Natural killer cell treated with Interleukin-12 subunit alpha and Interleukin-12 subunit beta and Interleukin-15 and Interleukin-18, amount 100 ng/mL, for 72 hours (primary cell): ENCODE results near the gene MBNL2. TPM values are rescaled to one million over a fixed set of nuclear protein-coding genes. Genes with fewer than 3 reads are reported as not detected.

ENCODE experiments used
- ATAC-seq, 2 donors: fragments of 150-1000 bp; cut with Tn5 transposase in 1 of 2; sonication (Bioruptor Pico), chemical (Tn5 transposase) in 1 of 2; 2 replicates each; pipeline ENCODE4 v1.10.0; 2021
- DNase-seq: peaks from one replicate; pipeline ENCODE4 v3.0.0; 2022; ENCODE audit warnings: low spot score
- H3K27ac Mint-ChIP-seq, 2 donors: 1 replicate in 1 of 2; 2 replicates in 1 of 2; pipeline ENCODE4 v1.8.0; 2022; ENCODE audit warnings: mixed read lengths in 2 of 2, mild to moderate bottlenecking in 1 of 2, moderate library complexity in 1 of 2
- H3K27me3 Mint-ChIP-seq, 2 donors: 1 replicate in 1 of 2; 2 replicates in 1 of 2; pipeline ENCODE4 v1.8.0; 2022; ENCODE audit warnings: mixed read lengths in 2 of 2
- H3K36me3 Mint-ChIP-seq: one replicate; pipeline ENCODE4 v1.8.0; 2022; ENCODE audit warnings: mixed read lengths
- H3K4me1 Mint-ChIP-seq, 2 donors: 1 replicate in 1 of 2; 2 replicates in 1 of 2; pipeline ENCODE4 v1.8.0; 2022; ENCODE audit warnings: low read depth in 2 of 2, mixed read lengths in 2 of 2, mild to moderate bottlenecking in 1 of 2
- H3K4me3 Mint-ChIP-seq: one replicate; pipeline ENCODE4 v1.8.0; 2022; ENCODE audit warnings: mixed read lengths
- H3K9me3 Mint-ChIP-seq: 2 replicates; pipeline ENCODE4 v1.8.0; 2022; ENCODE audit warnings: mixed read lengths
- total RNA-seq, 2 donors: library from RNA; stranded (reverse); gene quantifications; one replicate each; pipeline ENCODE4 v1.2.3, GENCODE V29; 2022

Gene MBNL2
- total RNA-seq, 2 donors from 2014 or later = 13.0 to 15.6 TPM

DNA sequence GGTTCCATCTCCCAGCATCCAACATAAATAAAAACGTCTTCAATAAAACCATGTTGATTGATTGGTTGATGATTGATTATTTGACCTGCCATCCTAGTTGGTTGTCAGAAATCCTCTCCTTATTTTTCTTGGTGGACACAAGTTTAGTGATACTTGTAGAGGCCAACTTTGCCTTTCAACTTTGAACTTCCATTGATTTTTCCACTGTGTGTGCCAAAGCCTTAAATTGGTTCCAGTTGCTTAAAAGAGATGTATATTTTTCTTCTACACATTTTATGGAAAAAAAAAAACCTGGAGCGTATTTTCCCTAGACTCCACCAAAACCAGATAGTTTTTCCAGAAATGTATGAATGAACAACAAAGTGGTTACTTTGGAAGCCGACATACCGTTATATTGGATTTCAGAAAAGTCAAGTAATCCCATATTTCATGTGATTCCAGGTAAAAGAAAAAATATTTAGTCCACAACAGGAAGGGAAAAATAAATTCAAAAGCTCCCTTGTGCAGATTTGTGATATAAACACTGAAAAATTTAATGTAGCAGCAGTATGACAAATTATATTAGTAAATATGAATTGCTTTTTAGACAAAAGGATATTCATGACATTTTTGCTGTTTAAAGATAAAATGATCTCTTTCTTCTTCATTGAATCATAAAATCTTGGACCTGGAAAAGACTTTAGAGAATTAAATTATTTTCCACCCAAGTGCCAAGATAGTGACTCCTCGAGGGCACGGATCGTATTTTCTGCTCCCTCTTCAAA is 85.2 kb downstream of the MBNL2 start:
- Mint-ChIP-seq H3K27me3 (no peaks in the 10 kb centered on the region), H3K27ac (no peak overlapping the region), H3K9me3 (no peaks in the 10 kb centered on the region), H3K4me3 (no peak overlapping the region), H3K4me1 (peaks cover 7 to 19% of the 10 kb centered on the region in 2 donors), H3K36me3 (no peaks in the 10 kb centered on the region)
- DNase-seq (no peak), ATAC-seq (no peak)

GRCh38 chr13:97307882-97308624 is 85.9 kb downstream of the MBNL2 start:
- no peak overlapping the region for H3K4me3 Mint-ChIP-seq
- H3K9me3 Mint-ChIP-seq = no peaks in the 10 kb centered on the region
- H3K27me3 Mint-ChIP-seq = no peaks in the 10 kb centered on the region
- no peak for ATAC-seq
- H3K27ac Mint-ChIP-seq = peak overlapping the region in 1 of 2 donors; percentile 23
- H3K36me3 Mint-ChIP-seq = no peaks in the 10 kb centered on the region
- DNase-seq = no peak
- H3K4me1 Mint-ChIP-seq = peaks cover 7 to 19% of the 10 kb centered on the region in 2 donors

DNA sequence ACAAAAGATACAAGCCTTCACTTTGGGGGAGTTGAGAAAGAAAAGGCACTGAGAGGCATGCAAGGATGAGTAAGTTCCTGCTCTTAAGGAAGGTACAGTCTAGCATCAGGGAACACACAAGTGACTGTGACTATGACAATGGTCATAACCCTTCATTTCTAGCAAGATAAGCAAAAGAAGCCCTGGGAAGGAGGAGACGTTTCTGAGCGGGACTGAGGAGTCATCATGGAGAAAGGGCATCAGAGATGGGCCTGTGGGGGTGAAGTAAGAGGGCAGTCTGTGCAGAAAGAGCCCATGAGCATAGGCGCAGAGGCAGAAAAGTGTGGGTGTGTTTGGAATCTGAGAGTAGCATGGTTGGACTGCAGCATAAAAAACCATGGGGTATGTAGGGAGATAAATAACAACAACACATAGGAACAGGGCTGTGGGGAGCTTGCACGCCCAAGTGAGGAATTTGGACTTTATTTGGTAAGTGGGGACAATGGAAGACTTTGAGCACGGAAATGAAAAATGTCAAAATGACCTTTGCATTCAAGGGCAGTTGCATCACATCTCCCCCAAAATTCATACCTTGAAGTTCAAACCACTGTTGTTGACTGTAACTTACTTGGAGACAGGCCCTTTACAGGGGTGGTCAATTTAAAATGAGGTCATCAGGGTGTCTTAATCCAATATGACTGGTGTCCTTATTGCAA is 86.7 kb downstream of the MBNL2 start:
- H3K27me3 Mint-ChIP-seq = no peaks in the 10 kb centered on the region
- H3K4me1 Mint-ChIP-seq = peaks cover 7 to 20% of the 10 kb centered on the region in 2 donors
- peak overlapping the region in 1 of 2 donors; percentile 23 for H3K27ac Mint-ChIP-seq
- H3K9me3 Mint-ChIP-seq = no peaks in the 10 kb centered on the region
- H3K4me3 Mint-ChIP-seq = no peak overlapping the region
- ATAC-seq = no peak
- DNase-seq = no peak
- no peaks in the 10 kb centered on the region for H3K36me3 Mint-ChIP-seq

DNA sequence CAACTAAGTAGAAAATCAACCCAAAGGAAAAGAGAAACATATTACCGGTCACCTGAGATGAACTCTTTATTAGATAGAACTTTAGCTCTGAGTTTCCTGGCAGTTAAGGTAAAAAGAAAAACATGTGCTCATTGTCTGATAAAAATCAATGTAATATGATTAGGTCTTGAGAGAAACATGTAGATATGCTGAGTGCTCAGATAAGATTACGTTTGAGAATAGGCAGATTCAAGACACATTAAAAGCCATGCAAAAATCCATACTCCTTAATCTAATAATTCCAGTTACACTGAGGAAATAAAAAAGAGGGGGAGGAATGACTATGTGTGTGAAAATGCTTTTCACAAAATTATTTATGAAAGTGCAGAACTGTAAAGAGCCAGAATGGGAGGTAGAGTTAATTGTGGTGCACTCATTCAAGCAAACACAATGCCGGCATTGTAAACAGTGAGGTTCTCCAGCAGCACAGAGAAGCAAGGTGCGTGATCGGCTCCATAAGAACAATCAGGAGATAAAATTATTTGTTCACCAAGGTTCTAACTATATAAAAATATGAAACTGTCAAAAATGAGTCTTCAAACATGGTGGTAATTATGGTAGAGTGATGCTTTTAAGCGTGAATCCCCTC is 88.8 kb downstream of the MBNL2 start:
- Mint-ChIP-seq H3K27me3 (no peaks in the 10 kb centered on the region), H3K4me3 (no peak overlapping the region), H3K4me1 (peaks cover 21 to 31% of the 10 kb centered on the region in 2 donors), H3K36me3 (peaks cover 6% of the 10 kb centered on the region), H3K27ac (no peak overlapping the region), H3K9me3 (peaks cover 5% of the 10 kb centered on the region)
- no peak for DNase-seq
- no peak for ATAC-seq

- Mint-ChIP-seq H3K4me3 (no peak overlapping the region), H3K36me3 (peaks cover 6% of the 10 kb centered on the region), H3K27ac (no peak overlapping the region), H3K27me3 (no peaks in the 10 kb centered on the region), H3K9me3 (peaks cover 5% of the 10 kb centered on the region), H3K4me1 (peaks cover 25% of the 10 kb centered on the region in 2 donors)
- no peak for DNase-seq
- ATAC-seq = no peak
Observed at GRCh38 chr13:97311956-97312355, 89.8 kb downstream of the MBNL2 start.

GRCh38 chr13:97313551-97314260 is 91.6 kb downstream of the MBNL2 start:
- ATAC-seq = no peak

GRCh38 chr13:97316390-97316789 is 94.3 kb downstream of the MBNL2 start:
- Mint-ChIP-seq H3K27me3 (no peaks in the 10 kb centered on the region), H3K36me3 (peaks cover 6% of the 10 kb centered on the region), H3K4me1 (peaks cover 22 to 27% of the 10 kb centered on the region in 2 donors), H3K27ac (no peak overlapping the region), H3K4me3 (no peak overlapping the region), H3K9me3 (peaks cover 5% of the 10 kb centered on the region)
- no peak for ATAC-seq
- DNase-seq = no peak

More at GRCh38 chr13:97313551-97314260, 91.6 kb downstream of the MBNL2 start:
- peaks cover 6% of the 10 kb centered on the region for H3K36me3 Mint-ChIP-seq
- H3K4me1 Mint-ChIP-seq = peaks cover 14 to 24% of the 10 kb centered on the region in 2 donors
- H3K9me3 Mint-ChIP-seq = peaks cover 5% of the 10 kb centered on the region
- no peaks in the 10 kb centered on the region for H3K27me3 Mint-ChIP-seq
- H3K27ac Mint-ChIP-seq = no peak overlapping the region
- H3K4me3 Mint-ChIP-seq = no peak overlapping the region
- no peak for DNase-seq

DNA sequence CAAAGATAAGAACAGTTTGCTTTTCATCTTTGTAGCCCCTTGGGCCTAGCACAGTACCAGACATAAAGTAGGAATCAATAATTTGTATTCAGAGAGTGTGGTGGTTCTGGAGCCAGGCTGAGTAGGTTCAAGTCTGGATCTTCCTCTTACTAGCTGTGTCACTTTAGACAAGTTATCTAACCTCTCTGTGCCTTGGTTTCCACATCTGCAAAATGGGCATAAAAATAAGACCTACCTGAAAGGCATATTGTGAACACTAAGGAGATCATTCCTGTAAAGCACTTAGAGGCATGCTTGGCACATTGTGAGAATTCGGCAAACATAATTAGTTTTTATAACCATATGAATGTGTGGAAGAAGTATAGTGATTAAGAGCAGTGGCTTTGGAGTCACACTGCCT is 95.8 kb downstream of the MBNL2 start:
- no peaks in the 10 kb centered on the region for H3K27me3 Mint-ChIP-seq
- peaks cover 5% of the 10 kb centered on the region for H3K9me3 Mint-ChIP-seq
- H3K4me1 Mint-ChIP-seq = peaks cover 22 to 27% of the 10 kb centered on the region in 2 donors
- peaks cover 6% of the 10 kb centered on the region for H3K36me3 Mint-ChIP-seq
- no peak for ATAC-seq
- H3K27ac Mint-ChIP-seq = no peak overlapping the region
- DNase-seq = no peak
- H3K4me3 Mint-ChIP-seq = no peak overlapping the region

DNA sequence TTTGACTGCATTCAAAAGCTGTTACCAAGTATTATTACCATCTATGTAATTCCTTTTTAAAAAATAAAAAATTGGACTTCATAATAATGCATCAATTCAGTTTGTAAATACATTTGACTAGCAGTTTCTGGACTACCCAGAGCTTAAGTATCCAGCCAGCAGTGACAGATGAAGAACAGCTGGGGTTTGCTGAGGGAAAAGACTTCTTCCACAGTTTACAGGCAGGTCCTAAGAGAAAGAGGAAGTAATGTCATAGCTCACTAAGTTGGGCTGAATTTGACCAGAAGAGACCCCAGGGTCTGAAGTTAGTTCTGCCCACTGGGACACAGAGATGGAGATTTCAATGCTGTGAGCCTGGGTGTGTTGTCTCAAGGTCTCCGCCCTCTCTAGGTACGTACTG is 96.4 kb downstream of the MBNL2 start:
- H3K4me3 Mint-ChIP-seq = no peak overlapping the region
- H3K27ac Mint-ChIP-seq = no peak overlapping the region
- ATAC-seq (no peak), DNase-seq (no peak)
- H3K9me3 Mint-ChIP-seq = peaks cover 5% of the 10 kb centered on the region
- H3K27me3 Mint-ChIP-seq = no peaks in the 10 kb centered on the region
- peaks cover 6% of the 10 kb centered on the region for H3K36me3 Mint-ChIP-seq
- H3K4me1 Mint-ChIP-seq = peaks cover 22 to 27% of the 10 kb centered on the region in 2 donors

DNA sequence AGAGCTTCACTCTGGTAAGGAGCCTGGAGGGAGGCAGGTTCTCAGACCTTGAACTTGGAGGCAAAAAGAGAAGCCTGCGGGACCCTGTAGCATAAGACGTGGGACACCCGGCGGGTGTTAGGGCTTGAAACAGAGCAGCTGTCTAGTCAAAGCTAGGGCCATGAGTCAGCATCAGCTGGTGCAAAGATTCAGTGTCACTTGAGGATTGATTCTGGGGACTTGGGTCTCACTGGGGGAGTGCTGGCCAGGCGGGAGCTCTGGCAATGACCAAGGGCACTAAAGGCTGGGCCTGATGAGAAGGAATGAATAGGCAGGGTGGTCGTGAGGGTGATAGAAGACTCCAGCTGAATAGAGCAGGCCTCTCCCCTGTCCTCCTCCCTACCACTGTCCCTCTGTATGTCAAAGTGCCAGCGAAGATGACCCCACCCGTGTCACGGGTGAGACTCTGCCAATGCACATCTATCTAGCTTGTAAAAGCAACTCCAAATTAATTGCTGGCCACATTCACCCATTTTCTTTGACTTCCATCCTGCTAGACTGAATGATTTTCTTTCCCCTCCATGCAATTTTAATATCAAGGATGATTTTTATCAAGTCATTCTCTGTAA is 97.1 kb downstream of the MBNL2 start:
- DNase-seq = no peak

GRCh38 chr13:97321101-97321500 is 99.0 kb downstream of the MBNL2 start:
- DNase-seq = no peak
- no peak overlapping the region for H3K4me3 Mint-ChIP-seq
- H3K27ac Mint-ChIP-seq = no peak overlapping the region
- ATAC-seq = no peak
- no peaks in the 10 kb centered on the region for H3K27me3 Mint-ChIP-seq
- peaks cover 10 to 15% of the 10 kb centered on the region in 2 donors for H3K4me1 Mint-ChIP-seq
- no peaks in the 10 kb centered on the region for H3K9me3 Mint-ChIP-seq
- H3K36me3 Mint-ChIP-seq = no peaks in the 10 kb centered on the region

More for the DNA sequence above, 97.1 kb downstream of the MBNL2 start:
- peak in 1 of 2 donors; percentile 36 for ATAC-seq
- Mint-ChIP-seq H3K27ac (peak overlapping the region in 1 of 2 donors; percentile 33), H3K9me3 (peaks cover 2% of the 10 kb centered on the region), H3K36me3 (peaks cover 3% of the 10 kb centered on the region), H3K27me3 (no peaks in the 10 kb centered on the region), H3K4me1 (peaks cover 22 to 23% of the 10 kb centered on the region in 2 donors), H3K4me3 (no peak overlapping the region)

- no peaks in the 10 kb centered on the region for H3K36me3 Mint-ChIP-seq
- no peak overlapping the region for H3K4me3 Mint-ChIP-seq
- peaks cover 5 to 15% of the 10 kb centered on the region in 2 donors for H3K4me1 Mint-ChIP-seq
- H3K27ac Mint-ChIP-seq = no peak overlapping the region
- H3K27me3 Mint-ChIP-seq = no peaks in the 10 kb centered on the region
- H3K9me3 Mint-ChIP-seq = no peaks in the 10 kb centered on the region
- no peak for ATAC-seq
- no peak for DNase-seq
Observed at GRCh38 chr13:97321616-97322321, 99.6 kb downstream of the MBNL2 start.
